ENCODE results near the gene VWA8.

The VWA8 gene

GRCh38 chr13:41701676-41702075 is 259.2 kb downstream of the VWA8 start:
- DNase-seq (ENCODE audit: low read depth), result peak; percentile 5

GRCh38 chr13:41700790-41701310 is 260.1 kb downstream of the VWA8 start:
- Histone ChIP-seq H3K36me3 (ENCODE audit: control insufficient read depth, insufficient read depth, low read length, severe bottlenecking) (peaks cover 11% of the 10 kb centered on the region), H3K4me3 (ENCODE audit: low read length) (peak overlapping the region; percentile 25), H3K27me3 (replicated peaks; ENCODE audit: control insufficient read depth, insufficient read depth, low read length) (no peaks in the 10 kb centered on the region), H3K9ac (ENCODE audit: low read length) (peak overlapping the region; percentile 21), H3K4me1 (ENCODE audit: control insufficient read depth, insufficient read depth, low read length) (peaks cover 38% of the 10 kb centered on the region), H3K9me3 (ENCODE audit: control insufficient read depth, low read length) (no peaks in the 10 kb centered on the region)
- DNase-seq (ENCODE audit: low read depth), result peak; percentile 91

More at GRCh38 chr13:41701676-41702075, 259.2 kb downstream of the VWA8 start:
- H3K9ac ChIP-seq (ENCODE audit: low read length), result no peak overlapping the region
- no peaks in the 10 kb centered on the region for H3K9me3 ChIP-seq (ENCODE audit: control insufficient read depth, low read length)
- peaks cover 38% of the 10 kb centered on the region for H3K4me1 ChIP-seq (ENCODE audit: control insufficient read depth, insufficient read depth, low read length)
- H3K36me3 ChIP-seq (ENCODE audit: control insufficient read depth, insufficient read depth, low read length, severe bottlenecking), result peaks cover 11% of the 10 kb centered on the region
- H3K27me3 ChIP-seq (replicated peaks; ENCODE audit: control insufficient read depth, insufficient read depth, low read length), result no peaks in the 10 kb centered on the region
- no peak overlapping the region for H3K4me3 ChIP-seq (ENCODE audit: low read length)

GRCh38 chr13:41699759-41700158 is 261.1 kb downstream of the VWA8 start:
- Histone ChIP-seq H3K4me3 (ENCODE audit: low read length) (no peak overlapping the region), H3K9me3 (ENCODE audit: control insufficient read depth, low read length) (no peaks in the 10 kb centered on the region), H3K9ac (ENCODE audit: low read length) (no peak overlapping the region), H3K4me1 (ENCODE audit: control insufficient read depth, insufficient read depth, low read length) (peaks cover 45% of the 10 kb centered on the region), H3K27me3 (replicated peaks; ENCODE audit: control insufficient read depth, insufficient read depth, low read length) (no peaks in the 10 kb centered on the region), H3K36me3 (ENCODE audit: control insufficient read depth, insufficient read depth, low read length, severe bottlenecking) (peaks cover 11% of the 10 kb centered on the region)
- no peak for DNase-seq (ENCODE audit: low read depth)

GRCh38 chr13:41697578-41697977 is 263.3 kb downstream of the VWA8 start:
- no peak overlapping the region for H3K9ac ChIP-seq (ENCODE audit: low read length)
- peaks cover 63% of the 10 kb centered on the region for H3K4me1 ChIP-seq (ENCODE audit: control insufficient read depth, insufficient read depth, low read length)
- H3K4me3 ChIP-seq (ENCODE audit: low read length), result no peak overlapping the region
- peaks cover 11% of the 10 kb centered on the region for H3K36me3 ChIP-seq (ENCODE audit: control insufficient read depth, insufficient read depth, low read length, severe bottlenecking)
- no peaks in the 10 kb centered on the region for H3K27me3 ChIP-seq (replicated peaks; ENCODE audit: control insufficient read depth, insufficient read depth, low read length)
- no peaks in the 10 kb centered on the region for H3K9me3 ChIP-seq (ENCODE audit: control insufficient read depth, low read length)
- no peak for DNase-seq (ENCODE audit: low read depth)

GRCh38 chr13:41696163-41697003 is 264.5 kb downstream of the VWA8 start:
- no peaks in the 10 kb centered on the region for H3K27me3 ChIP-seq (replicated peaks; ENCODE audit: control insufficient read depth, insufficient read depth, low read length)
- H3K4me1 ChIP-seq (ENCODE audit: control insufficient read depth, insufficient read depth, low read length), result peaks cover 61% of the 10 kb centered on the region
- H3K4me3 ChIP-seq (ENCODE audit: low read length), result no peak overlapping the region
- H3K36me3 ChIP-seq (ENCODE audit: control insufficient read depth, insufficient read depth, low read length, severe bottlenecking), result peaks cover 11% of the 10 kb centered on the region
- peak; percentile 80 for DNase-seq (ENCODE audit: low read depth)
- no peak overlapping the region for H3K9ac ChIP-seq (ENCODE audit: low read length)
- no peaks in the 10 kb centered on the region for H3K9me3 ChIP-seq (ENCODE audit: control insufficient read depth, low read length)

GRCh38 chr13:41694545-41695301 is 266.2 kb downstream of the VWA8 start:
- Histone ChIP-seq H3K4me1 (ENCODE audit: control insufficient read depth, insufficient read depth, low read length) (peaks cover 66% of the 10 kb centered on the region), H3K36me3 (ENCODE audit: control insufficient read depth, insufficient read depth, low read length, severe bottlenecking) (peaks cover 11% of the 10 kb centered on the region), H3K9ac (ENCODE audit: low read length) (no peak overlapping the region), H3K9me3 (ENCODE audit: control insufficient read depth, low read length) (no peaks in the 10 kb centered on the region), H3K27me3 (replicated peaks; ENCODE audit: control insufficient read depth, insufficient read depth, low read length) (no peaks in the 10 kb centered on the region), H3K4me3 (ENCODE audit: low read length) (peak overlapping the region; percentile 62)
- DNase-seq (ENCODE audit: low read depth), result peak; percentile 97

- Histone ChIP-seq H3K4me3 (ENCODE audit: low read length) (no peak overlapping the region), H3K9me3 (ENCODE audit: control insufficient read depth, low read length) (no peaks in the 10 kb centered on the region), H3K27me3 (replicated peaks; ENCODE audit: control insufficient read depth, insufficient read depth, low read length) (no peaks in the 10 kb centered on the region), H3K36me3 (ENCODE audit: control insufficient read depth, insufficient read depth, low read length, severe bottlenecking) (peaks cover 4% of the 10 kb centered on the region), H3K9ac (ENCODE audit: low read length) (no peak overlapping the region), H3K4me1 (ENCODE audit: control insufficient read depth, insufficient read depth, low read length) (peaks cover 67% of the 10 kb centered on the region)
- DNase-seq (ENCODE audit: low read depth), result peak; percentile 20
Measured at GRCh38 chr13:41693434-41693833, 267.5 kb downstream of the VWA8 start.

- H3K4me1 ChIP-seq (ENCODE audit: control insufficient read depth, insufficient read depth, low read length), result peaks cover 63% of the 10 kb centered on the region
- peak overlapping the region; percentile 25 for H3K4me3 ChIP-seq (ENCODE audit: low read length)
- peak; percentile 58 for DNase-seq (ENCODE audit: low read depth)
- no peak overlapping the region for H3K9ac ChIP-seq (ENCODE audit: low read length)
- no peaks in the 10 kb centered on the region for H3K27me3 ChIP-seq (replicated peaks; ENCODE audit: control insufficient read depth, insufficient read depth, low read length)
- H3K36me3 ChIP-seq (ENCODE audit: control insufficient read depth, insufficient read depth, low read length, severe bottlenecking), result peaks cover 3% of the 10 kb centered on the region
- H3K9me3 ChIP-seq (ENCODE audit: control insufficient read depth, low read length), result no peaks in the 10 kb centered on the region
Measured at GRCh38 chr13:41691274-41691673, 269.6 kb downstream of the VWA8 start.

- DNase-seq (ENCODE audit: low read depth), result no peak
- H3K36me3 ChIP-seq (ENCODE audit: control insufficient read depth, insufficient read depth, low read length, severe bottlenecking), result peaks cover 44% of the 10 kb centered on the region
- peaks cover 6% of the 10 kb centered on the region for H3K4me1 ChIP-seq (ENCODE audit: control insufficient read depth, insufficient read depth, low read length)
- H3K9ac ChIP-seq (ENCODE audit: low read length), result no peak overlapping the region
- H3K4me3 ChIP-seq (ENCODE audit: low read length), result no peak overlapping the region
- H3K9me3 ChIP-seq (ENCODE audit: control insufficient read depth, low read length), result peaks cover 5% of the 10 kb centered on the region
- no peaks in the 10 kb centered on the region for H3K27me3 ChIP-seq (replicated peaks; ENCODE audit: control insufficient read depth, insufficient read depth, low read length)
Measured at GRCh38 chr13:41682766-41683165, 278.1 kb downstream of the VWA8 start.

GRCh38 chr13:41682001-41682400 is 278.9 kb downstream of the VWA8 start:
- Histone ChIP-seq H3K4me1 (ENCODE audit: control insufficient read depth, insufficient read depth, low read length) (peaks cover 6% of the 10 kb centered on the region), H3K27me3 (replicated peaks; ENCODE audit: control insufficient read depth, insufficient read depth, low read length) (no peaks in the 10 kb centered on the region), H3K36me3 (ENCODE audit: control insufficient read depth, insufficient read depth, low read length, severe bottlenecking) (peaks cover 44% of the 10 kb centered on the region), H3K4me3 (ENCODE audit: low read length) (no peak overlapping the region), H3K9me3 (ENCODE audit: control insufficient read depth, low read length) (peaks cover 5% of the 10 kb centered on the region), H3K9ac (ENCODE audit: low read length) (no peak overlapping the region)
- DNase-seq (ENCODE audit: low read depth), result no peak

GRCh38 chr13:41681587-41681986 is 279.3 kb downstream of the VWA8 start:
- Histone ChIP-seq H3K36me3 (ENCODE audit: control insufficient read depth, insufficient read depth, low read length, severe bottlenecking) (peaks cover 41% of the 10 kb centered on the region), H3K27me3 (replicated peaks; ENCODE audit: control insufficient read depth, insufficient read depth, low read length) (no peaks in the 10 kb centered on the region), H3K9ac (ENCODE audit: low read length) (no peak overlapping the region), H3K9me3 (ENCODE audit: control insufficient read depth, low read length) (peaks cover 5% of the 10 kb centered on the region), H3K4me3 (ENCODE audit: low read length) (no peak overlapping the region), H3K4me1 (ENCODE audit: control insufficient read depth, insufficient read depth, low read length) (peaks cover 6% of the 10 kb centered on the region)
- DNase-seq (ENCODE audit: low read depth), result no peak
